ENCODE data around the gene ADGRF3. TPM values are rescaled to one million over a fixed set of nuclear protein-coding genes. Genes with fewer than 3 reads are reported as not detected.

The ADGRF3 gene
- total and polyA plus RNA-seq, 2 of the 13 experiments (the other 11 are each of a cell fraction or from before 2014, with no cell fraction given) = 0.40 to 1.5 TPM

DNA sequence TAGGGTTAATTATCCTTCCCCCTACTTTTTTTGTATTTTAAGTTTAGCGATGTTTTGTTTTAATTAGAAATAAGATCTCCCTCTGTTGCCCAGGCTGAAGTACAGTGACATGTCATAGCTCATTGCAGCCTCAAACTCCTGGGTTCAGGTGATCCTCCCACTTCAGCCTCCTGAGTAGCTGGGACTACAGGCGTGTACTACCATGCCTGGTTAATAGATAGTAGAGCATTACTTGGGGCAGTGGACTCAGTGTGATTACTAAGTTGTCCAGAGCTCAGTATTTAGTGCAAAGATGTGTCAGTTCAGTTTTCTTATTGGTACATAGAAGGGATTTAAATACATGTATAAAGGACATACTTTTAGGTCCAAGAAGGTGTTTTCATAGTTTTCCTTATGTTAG lies 9.5 kb upstream of the ADGRF3 start:
- Histone ChIP-seq H4K20me1 (ENCODE audit: insufficient read depth, low read length) (peaks cover 57% of the 10 kb centered on the region), H3K36me3 (replicated peaks in 1 of 2; ENCODE audit: control insufficient read depth in 1 of 2, insufficient read depth in 2 of 2, low read length in 2 of 2) (peaks cover 1 to 21% of the 10 kb centered on the region in 2 experiments; a peak in 3 of 5 replicates), H3K4me3 (replicated peaks in 1 of 3; ENCODE audit: insufficient read depth in 1 of 3, low read depth in 2 of 3, low read length in 3 of 3) (no peak overlapping the region), H3K9me3 (ENCODE audit: low read length) (no peaks in the 10 kb centered on the region), H3K27ac (ENCODE audit: extremely low read length, insufficient read depth, low read length) (no peak overlapping the region), H3K79me2 (ENCODE audit: insufficient read depth, low read length) (peaks cover 93% of the 10 kb centered on the region), H3K9ac (ENCODE audit: insufficient read depth, low read depth, low read length) (no peak overlapping the region), H3K4me1 (ENCODE audit: insufficient read depth, low read length) (peaks cover 29% of the 10 kb centered on the region), H2AFZ (ENCODE audit: low read length) (no peak overlapping the region), H3K27me3 (ENCODE audit: control insufficient read depth in 1 of 2, insufficient read depth in 2 of 2, low read length in 2 of 2) (no peaks in the 10 kb centered on the region), H3K4me2 (ENCODE audit: low read depth, low read length) (no peak overlapping the region)
- no TSS peak for BruUV-seq (replicated peaks)
- in situ Hi-C loops (cut with HindIII; ENCODE audit: extremely low pct_ligation_motif_present, low pct_unique_long_range_greater_than_20kb) = no loop called here
- 97% methylated on average over 2 of the region's 2 CpGs for WGBS (ENCODE audit: low lambda C conversion rate)
- ChIA-PET CTCF (ENCODE audit: low intra/inter-chr PET ratio, low total read pairs) (no interaction called here), POLR2A (interaction anchor here (4.8 kb wide), 1 partner anchor 11 kb away, joined by 18 read pairs; the partner anchor contains the start of gene SELENOI)
- intact Hi-C loops (cut with micrococcal nuclease; ENCODE audit: unreplicated experiment) = no loop called here
- ATAC-seq (no peak), DNase-seq (ENCODE audit: low spot score) (no peak), FAIRE-seq (no peak)
- TF ChIP-seq ARID4A (CRISPR knock-in tag; IDR thresholded peaks at IDR 0.05; ENCODE audit: borderline replicate concordance) = no peak
- 0 out of 2 replicates have a peak, but pooled peaks have one; percentile 26 for TF ChIP-seq ZNF770 (CRISPR knock-in tag; IDR thresholded peaks at IDR 0.05)
